SK-N-MC (cell line): ENCODE measurements around the gene PROK1.

Experiments
- DNase-seq: peaks from one replicate; pipeline ENCODE4 v3.0.0-alpha.2; 2011; ENCODE audit warnings: low read depth, low spot score
- H3K27ac ChIP-seq: fragments of 200-600 bp; sonication (generic); 2 replicates; pipeline ENCODE4 v1.5.1; 2016; ENCODE audit warnings: mixed run types
- H3K36me3 ChIP-seq: fragments of 200-600 bp; sonication (generic); 2 replicates; pipeline ENCODE4 v1.6.1; 2017; ENCODE audit warnings: antibody characterized with exemption, low read length, mixed read lengths; ENCODE audit not compliant: insufficient read depth
- H3K4me3 ChIP-seq: fragments of 200-600 bp; sonication (generic); 2 replicates; pipeline ENCODE4 v1.5.1; 2016
- H3K9ac ChIP-seq: fragments of 200-600 bp; sonication (generic); 2 replicates; pipeline ENCODE4 v1.8.0; 2017; ENCODE audit warnings: mixed run types, mixed read lengths; ENCODE audit not compliant: insufficient read length
- H3K9me3 ChIP-seq: fragments of 200-600 bp; sonication (generic); 2 replicates; pipeline ENCODE4 v1.6.1; 2017; ENCODE audit warnings: low read depth, mild to moderate bottlenecking, antibody characterized with exemption, low read length, moderate library complexity, mixed read lengths
- EZH2 ChIP-seq: fragments of 200-600 bp; sonication (generic); IDR thresholded peaks from one replicate; pipeline ENCODE4 v1.6.1; 2017; ENCODE audit warnings: antibody characterized with exemption
- FOXP2 ChIP-seq: optimal IDR thresholded peaks from 2 replicates; pipeline ENCODE3; 2011; ENCODE audit warnings: mild to moderate bottlenecking, moderate library complexity; ENCODE audit not compliant: insufficient read depth; ENCODE audit errors: extremely low read length, control extremely low read depth
- POLR2AphosphoS5 ChIP-seq: IDR thresholded peaks from 2 replicates; pipeline ENCODE4 v1.6.1; 2012; ENCODE audit warnings: mild to moderate bottlenecking, low read depth, low read length, borderline replicate concordance

The PROK1 gene

DNA sequence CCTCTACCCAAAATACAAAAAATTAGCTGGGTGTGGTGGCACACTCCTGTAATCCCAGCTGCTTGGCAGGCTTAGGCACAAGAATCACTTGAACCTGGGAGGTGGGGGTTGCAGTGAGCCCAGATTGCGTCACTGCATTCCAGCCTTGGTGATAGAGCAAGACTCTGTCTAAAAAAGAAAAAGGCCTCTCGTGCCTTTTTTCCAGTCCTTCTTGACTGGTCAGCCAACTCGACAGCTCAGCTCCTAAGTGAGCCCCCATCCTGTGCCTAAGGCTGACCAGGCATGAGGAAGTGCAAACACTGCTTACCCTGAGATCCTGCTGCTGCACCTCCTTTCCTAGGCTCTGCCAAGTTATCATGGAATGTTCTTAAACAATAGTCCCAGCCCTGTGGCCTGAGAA, 10.1 kb upstream of the PROK1 start:
- DNase-seq = no peak
- H3K27ac ChIP-seq = no peak overlapping the region
- H3K36me3 ChIP-seq = no peaks in the 10 kb centered on the region
- TF ChIP-seq FOXP2 (no peak), EZH2 (no peak), POLR2AphosphoS5 (no peak)
- no peak overlapping the region for H3K4me3 ChIP-seq
- H3K9ac ChIP-seq = no peak overlapping the region
- H3K9me3 ChIP-seq = no peaks in the 10 kb centered on the region

DNA sequence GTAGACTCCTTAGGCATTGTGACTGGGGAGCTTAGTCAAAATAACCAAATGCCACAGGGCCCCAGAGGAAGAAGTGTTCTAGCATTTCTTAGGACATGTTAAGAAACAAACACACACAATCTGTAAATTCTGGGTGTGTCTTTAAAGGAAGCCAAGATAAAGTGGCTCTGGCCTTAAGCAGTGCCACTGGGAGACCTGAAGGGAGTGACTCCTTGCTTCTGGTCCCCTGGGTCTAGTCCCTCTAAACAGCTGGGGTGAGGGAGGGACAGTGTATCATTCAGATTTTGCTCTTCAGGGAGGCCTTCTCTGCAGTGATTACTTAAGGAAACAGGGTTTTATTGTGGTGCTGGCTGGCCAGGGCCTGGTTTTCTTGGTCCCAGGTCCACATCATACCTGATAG, 9.1 kb upstream of the PROK1 start:
- no peak overlapping the region for H3K27ac ChIP-seq
- no peak overlapping the region for H3K9ac ChIP-seq
- H3K4me3 ChIP-seq = no peak overlapping the region
- DNase-seq = no peak
- no peaks in the 10 kb centered on the region for H3K36me3 ChIP-seq
- H3K9me3 ChIP-seq = no peaks in the 10 kb centered on the region
- TF ChIP-seq EZH2 (no peak), FOXP2 (no peak), POLR2AphosphoS5 (no peak)

DNA sequence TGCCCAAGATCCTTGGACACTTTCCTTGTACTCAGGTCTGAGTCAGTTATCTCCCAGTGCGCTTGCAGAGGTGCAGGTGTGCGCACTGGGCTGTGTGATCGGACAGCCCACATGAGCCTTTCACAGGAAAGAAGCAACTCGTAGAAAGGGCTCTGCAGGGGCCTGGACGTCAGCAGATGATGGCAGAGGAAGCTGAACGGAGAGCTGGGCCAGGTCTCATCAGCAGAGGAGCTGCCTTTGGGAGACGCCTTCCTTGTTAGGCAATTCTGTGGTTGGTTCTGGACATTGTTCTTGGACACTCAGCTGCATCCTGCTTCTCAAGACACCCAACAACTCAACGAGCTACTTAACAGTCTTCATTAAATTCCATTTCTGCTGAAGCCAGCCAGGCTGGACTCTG, 7.5 kb upstream of the PROK1 start:
- Histone ChIP-seq H3K9ac (no peak overlapping the region), H3K4me3 (no peak overlapping the region), H3K27ac (no peak overlapping the region), H3K36me3 (no peaks in the 10 kb centered on the region), H3K9me3 (no peaks in the 10 kb centered on the region)
- TF ChIP-seq EZH2 = no peak
- no peak for TF ChIP-seq POLR2AphosphoS5
- no peak for TF ChIP-seq FOXP2
- no peak for DNase-seq

DNA sequence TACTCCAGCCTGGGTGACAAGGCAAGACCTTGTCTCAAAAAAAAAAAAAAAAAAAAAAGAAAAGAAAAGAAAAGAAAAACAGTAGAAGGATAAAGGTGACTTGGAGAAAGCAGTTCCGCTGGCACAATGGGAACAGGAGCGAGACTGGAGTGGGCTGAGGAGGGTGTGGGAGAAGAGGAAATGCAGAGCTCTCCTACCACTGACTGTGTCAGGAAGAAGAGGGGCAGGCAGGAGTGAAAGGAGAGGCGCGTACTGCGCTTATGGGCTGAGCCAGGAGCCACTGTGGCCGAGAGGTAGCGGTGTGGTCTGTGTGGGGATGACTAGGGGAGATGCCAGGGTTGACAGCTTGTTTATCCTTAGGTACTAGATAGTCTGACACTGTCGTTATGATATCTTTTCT, 6.4 kb upstream of the PROK1 start:
- Histone ChIP-seq H3K27ac (no peak overlapping the region), H3K4me3 (no peak overlapping the region), H3K36me3 (no peaks in the 10 kb centered on the region), H3K9me3 (no peaks in the 10 kb centered on the region), H3K9ac (no peak overlapping the region)
- TF ChIP-seq FOXP2 = no peak
- no peak for TF ChIP-seq POLR2AphosphoS5
- no peak for TF ChIP-seq EZH2
- DNase-seq = no peak

DNA sequence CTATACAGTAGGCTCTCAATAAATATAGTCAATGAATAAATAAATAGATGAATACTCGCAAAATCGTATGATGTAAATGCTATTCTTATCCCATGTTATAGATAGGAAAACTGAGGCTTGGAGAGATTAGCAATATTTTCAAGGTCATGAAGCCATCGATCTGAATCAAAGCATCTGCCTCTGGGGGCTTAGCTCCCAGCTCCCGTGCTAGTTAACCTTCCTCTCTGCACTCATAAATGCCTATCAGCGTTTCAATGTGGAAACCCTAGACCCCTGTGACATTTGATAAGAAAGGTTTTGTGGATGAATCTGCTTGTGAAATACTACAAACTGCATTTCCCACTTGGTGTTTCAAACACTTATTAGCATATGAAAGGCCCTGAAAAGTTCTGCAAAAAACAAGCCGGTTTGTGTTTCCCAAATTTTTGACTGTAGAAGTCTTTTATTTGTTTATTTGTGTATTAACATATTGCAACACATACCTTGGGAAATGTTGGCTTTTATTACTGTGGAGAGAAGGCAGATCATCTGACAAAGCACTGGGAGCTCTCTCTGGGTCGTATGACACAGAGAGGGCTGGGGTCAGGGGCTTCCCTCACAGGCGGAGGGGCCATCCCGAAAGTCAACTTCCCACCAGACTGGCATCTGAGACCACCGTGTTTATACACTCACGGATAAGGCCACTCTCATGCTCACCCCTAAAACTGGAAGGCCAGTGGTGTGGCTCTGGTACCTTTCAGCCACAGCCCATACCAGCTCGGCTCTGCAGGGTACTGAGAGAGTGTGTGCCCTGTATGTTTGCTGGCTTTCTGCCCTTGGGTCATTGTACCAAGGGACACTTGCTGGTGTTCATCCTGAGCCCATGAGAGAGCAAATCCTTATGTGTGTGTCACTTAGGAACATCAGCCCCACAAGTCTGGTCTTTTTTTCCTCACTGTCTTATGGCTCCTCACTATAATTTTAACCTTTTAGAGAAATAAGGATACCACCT, 993 bp upstream of the PROK1 start:
- Histone ChIP-seq H3K36me3 (no peaks in the 10 kb centered on the region), H3K9ac (no peak overlapping the region), H3K9me3 (no peaks in the 10 kb centered on the region), H3K4me3 (no peak overlapping the region), H3K27ac (no peak overlapping the region)
- no peak for DNase-seq
- TF ChIP-seq POLR2AphosphoS5 = no peak
- TF ChIP-seq FOXP2 = no peak
- TF ChIP-seq EZH2 = no peak

DNA sequence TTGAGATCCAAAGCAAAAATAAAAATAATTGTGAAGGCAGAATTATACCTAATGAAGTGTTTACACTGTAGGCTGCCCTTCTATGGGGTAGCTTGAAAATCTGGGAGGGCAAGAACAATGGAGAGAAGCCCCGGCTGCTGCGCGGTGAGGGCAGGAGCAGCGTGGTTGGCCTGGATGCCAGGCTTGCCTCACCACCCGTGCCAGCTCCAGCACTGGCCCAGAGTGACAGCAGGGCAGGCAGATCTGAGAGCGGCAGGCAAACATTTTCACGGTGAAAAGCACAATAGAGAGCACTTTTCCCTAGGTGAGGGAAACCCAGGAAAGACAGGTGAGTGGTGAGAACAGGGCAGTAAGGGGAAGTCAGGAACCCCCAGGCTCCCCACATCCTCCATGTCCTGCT, 1.4 kb downstream of the PROK1 start:
- Histone ChIP-seq H3K9me3 (no peaks in the 10 kb centered on the region), H3K4me3 (no peak overlapping the region), H3K27ac (no peak overlapping the region), H3K9ac (no peak overlapping the region), H3K36me3 (no peaks in the 10 kb centered on the region)
- no peak for DNase-seq
- TF ChIP-seq POLR2AphosphoS5 (no peak), FOXP2 (no peak), EZH2 (no peak)

DNA sequence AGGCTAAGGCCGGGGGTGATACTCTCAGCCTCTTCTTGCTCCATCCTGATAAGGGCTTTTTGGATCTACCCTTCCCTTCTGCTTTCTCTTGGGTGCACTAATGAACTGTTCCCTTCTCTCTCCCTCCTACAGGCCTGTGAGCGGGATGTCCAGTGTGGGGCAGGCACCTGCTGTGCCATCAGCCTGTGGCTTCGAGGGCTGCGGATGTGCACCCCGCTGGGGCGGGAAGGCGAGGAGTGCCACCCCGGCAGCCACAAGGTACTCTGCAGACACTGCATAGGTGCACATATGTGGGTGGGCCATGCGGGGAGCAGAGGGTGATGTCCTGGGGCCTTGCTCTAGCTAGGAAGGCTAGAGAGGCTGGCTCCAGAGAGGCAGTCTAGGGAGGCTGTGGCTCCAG, 2.9 kb downstream of the PROK1 start:
- no peaks in the 10 kb centered on the region for H3K36me3 ChIP-seq
- H3K9ac ChIP-seq = no peak overlapping the region
- H3K27ac ChIP-seq = no peak overlapping the region
- TF ChIP-seq EZH2 (no peak), FOXP2 (no peak), POLR2AphosphoS5 (no peak)
- H3K4me3 ChIP-seq = no peak overlapping the region
- DNase-seq = no peak
- no peaks in the 10 kb centered on the region for H3K9me3 ChIP-seq

DNA sequence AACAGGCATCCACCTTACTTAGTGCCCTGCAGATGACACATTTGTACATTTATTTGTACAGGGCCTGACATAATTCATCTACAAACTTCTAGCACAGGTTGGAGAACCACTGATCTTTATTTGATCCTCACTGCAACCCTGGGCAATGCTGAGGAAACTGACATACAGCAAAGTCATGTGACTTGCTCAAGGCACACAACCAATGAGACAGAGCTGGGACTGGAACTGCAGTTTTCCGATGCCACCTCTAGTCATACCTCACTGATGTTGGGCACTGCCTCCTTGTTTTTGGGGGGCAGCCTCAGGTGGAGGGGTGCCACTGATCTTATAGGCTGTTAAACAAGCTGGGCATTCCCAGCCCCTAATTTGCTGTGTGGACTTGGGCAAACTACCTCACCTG, 3.4 kb downstream of the PROK1 start:
- no peaks in the 10 kb centered on the region for H3K36me3 ChIP-seq
- no peak for TF ChIP-seq POLR2AphosphoS5
- TF ChIP-seq FOXP2 = no peak
- TF ChIP-seq EZH2 = no peak

More for the DNA sequence above, 3.4 kb downstream of the PROK1 start:
- no peak for DNase-seq
- Histone ChIP-seq H3K9me3 (no peaks in the 10 kb centered on the region), H3K9ac (no peak overlapping the region), H3K27ac (no peak overlapping the region), H3K4me3 (no peak overlapping the region)
